ENCODE results near the gene PTGES3.
"Not testable (repeated sequence)": the region's sequence is repeated elsewhere in the genome, so short reads cannot be mapped to it uniquely, and the experiment has no call there.

PTGES3 gene

DNA sequence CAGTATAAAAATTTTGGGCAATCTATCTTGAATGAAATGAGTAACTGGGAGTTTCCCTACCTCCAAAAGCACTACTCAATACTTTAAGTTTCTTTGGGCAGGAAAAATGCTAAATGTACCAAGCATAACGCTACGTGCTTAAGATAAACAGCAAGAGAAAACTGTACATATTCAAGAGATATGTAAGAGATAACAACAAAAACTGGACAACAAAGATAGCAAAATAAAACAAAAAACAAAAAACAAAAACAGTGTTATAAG is 20.0 kb downstream of the PTGES3 start:
- ChIA-PET CTCF (interaction anchor here (1.2 to 1.5 kb wide), 2 partner anchors 14 to 18 kb away, joined by 3 to 4 read pairs; no protein-coding TSS in a partner anchor), POLR2A (no interaction called here)
- no peak overlapping the region for H3K4me3 ChIP-seq (ENCODE audit: low read depth, low read length)
- TF ChIP-seq, protein P1, sequence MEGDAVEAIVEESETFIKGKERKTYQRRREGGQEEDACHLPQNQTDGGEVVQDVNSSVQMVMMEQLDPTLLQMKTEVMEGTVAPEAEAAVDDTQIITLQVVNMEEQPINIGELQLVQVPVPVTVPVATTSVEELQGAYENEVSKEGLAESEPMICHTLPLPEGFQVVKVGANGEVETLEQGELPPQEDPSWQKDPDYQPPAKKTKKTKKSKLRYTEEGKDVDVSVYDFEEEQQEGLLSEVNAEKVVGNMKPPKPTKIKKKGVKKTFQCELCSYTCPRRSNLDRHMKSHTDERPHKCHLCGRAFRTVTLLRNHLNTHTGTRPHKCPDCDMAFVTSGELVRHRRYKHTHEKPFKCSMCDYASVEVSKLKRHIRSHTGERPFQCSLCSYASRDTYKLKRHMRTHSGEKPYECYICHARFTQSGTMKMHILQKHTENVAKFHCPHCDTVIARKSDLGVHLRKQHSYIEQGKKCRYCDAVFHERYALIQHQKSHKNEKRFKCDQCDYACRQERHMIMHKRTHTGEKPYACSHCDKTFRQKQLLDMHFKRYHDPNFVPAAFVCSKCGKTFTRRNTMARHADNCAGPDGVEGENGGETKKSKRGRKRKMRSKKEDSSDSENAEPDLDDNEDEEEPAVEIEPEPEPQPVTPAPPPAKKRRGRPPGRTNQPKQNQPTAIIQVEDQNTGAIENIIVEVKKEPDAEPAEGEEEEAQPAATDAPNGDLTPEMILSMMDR (IDR thresholded peaks at IDR 0.05; ENCODE audit: insufficient read depth, low read length, missing control alignments): no peak
- DNase-seq (ENCODE audit: low read depth, low spot score): no peak

DNA sequence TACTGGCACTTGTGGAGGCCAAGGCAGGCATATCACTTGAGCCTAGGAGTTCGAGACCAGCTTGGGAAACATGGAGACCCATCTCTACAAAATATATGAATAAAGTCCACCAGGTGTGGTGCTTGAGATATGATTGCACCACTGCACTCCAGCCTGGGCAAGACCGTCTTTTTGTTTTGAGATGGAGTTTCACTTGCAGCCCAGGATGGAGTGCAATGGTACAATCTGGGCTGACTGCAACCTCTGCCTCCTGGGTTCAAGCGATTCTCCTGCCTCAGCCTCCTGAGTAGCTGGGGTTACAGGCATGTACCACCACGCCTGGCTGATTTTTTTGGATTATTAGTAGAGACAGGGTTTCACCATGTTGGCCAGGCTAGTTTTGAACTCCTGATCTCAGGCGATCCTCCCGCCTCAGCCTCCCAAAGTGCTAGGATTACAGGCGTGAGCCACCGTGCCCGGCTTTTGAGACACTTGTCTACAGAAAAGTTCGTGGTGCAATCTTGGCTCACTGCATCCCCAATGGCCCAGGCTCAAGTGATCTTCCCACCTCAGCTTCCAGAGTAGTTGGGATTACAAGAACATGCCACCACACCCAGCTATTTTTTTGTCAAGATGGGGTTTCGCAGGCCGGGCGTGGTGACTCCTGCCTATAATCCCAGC is 26.0 kb downstream of the PTGES3 start:
- ChIA-PET POLR2A (no interaction called here), CTCF (interaction anchor here (1.5 to 2.4 kb wide), 2 partner anchors 12 to 26 kb away, joined by 3 to 10 read pairs; no protein-coding TSS in a partner anchor)
- TF ChIP-seq, protein P1 (IDR thresholded peaks at IDR 0.05; ENCODE audit: insufficient read depth, low read length, missing control alignments): no peak
- H3K4me3 ChIP-seq (ENCODE audit: low read depth, low read length): no peak overlapping the region
- no peak for DNase-seq (ENCODE audit: low read depth, low spot score)

DNA sequence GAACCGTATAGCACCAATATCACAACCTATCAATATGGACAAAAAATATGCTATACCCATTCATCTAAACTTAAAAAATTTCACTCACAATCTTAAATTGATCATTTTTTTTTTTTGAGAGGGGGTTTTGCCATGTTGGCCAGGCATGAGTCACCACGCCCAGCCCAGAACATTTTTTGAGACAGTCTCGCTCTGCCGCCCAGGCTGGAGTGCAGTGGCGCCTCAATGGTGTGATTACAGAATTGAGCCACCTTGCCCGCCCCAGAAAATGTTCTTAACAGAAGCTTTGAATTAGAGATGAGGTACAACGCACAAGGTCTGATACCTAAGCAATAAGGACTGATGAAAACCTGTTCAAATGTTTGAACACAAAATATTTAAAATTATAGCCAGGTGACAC is 26.5 kb downstream of the PTGES3 start:
- TF ChIP-seq, protein P1 (IDR thresholded peaks at IDR 0.05; ENCODE audit: insufficient read depth, low read length, missing control alignments): no peak
- DNase-seq (ENCODE audit: low read depth, low spot score): no peak
- ChIA-PET POLR2A (no interaction called here), CTCF (interaction anchor here (1.5 kb wide), 1 partner anchor 12 kb away, joined by 3 read pairs; no protein-coding TSS in a partner anchor)
- no peak overlapping the region for H3K4me3 ChIP-seq (ENCODE audit: low read depth, low read length)

DNA sequence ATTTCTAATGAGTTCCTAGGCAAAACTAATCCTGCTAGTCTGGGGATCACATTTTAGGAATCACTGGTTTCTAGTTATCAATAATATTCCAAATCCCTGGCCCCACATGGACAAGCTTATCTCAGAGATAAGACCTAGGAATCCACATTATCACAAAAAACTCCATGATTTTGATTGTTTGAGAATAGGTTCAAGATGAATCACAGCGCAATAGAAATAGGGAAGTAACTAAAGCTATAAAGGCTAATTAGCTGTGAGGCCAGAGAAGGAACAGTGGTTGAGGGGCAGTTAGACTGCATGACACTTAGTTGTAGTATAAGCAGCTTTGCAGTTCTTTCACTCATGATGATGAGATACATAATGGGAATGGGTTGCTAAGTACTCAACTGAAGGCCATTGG is 29.2 kb downstream of the PTGES3 start:
- POLR2A ChIA-PET: interaction anchor here (0.6 to 1.2 kb wide), 2 partner anchors 13 to 642 kb away, joined by 3 to 4 read pairs; partner anchors contain the start of gene ATP5F1B
- TF ChIP-seq, protein P1 (IDR thresholded peaks at IDR 0.05; ENCODE audit: insufficient read depth, low read length, missing control alignments): no peak
- CTCF ChIA-PET: interaction anchor here (1.1 to 2.2 kb wide), 3 partner anchors 10 to 22 kb away, joined by 3 to 9 read pairs (median 3); no protein-coding TSS in a partner anchor
- no peak overlapping the region for H3K4me3 ChIP-seq (ENCODE audit: low read depth, low read length)
- no peak for DNase-seq (ENCODE audit: low read depth, low spot score)

DNA sequence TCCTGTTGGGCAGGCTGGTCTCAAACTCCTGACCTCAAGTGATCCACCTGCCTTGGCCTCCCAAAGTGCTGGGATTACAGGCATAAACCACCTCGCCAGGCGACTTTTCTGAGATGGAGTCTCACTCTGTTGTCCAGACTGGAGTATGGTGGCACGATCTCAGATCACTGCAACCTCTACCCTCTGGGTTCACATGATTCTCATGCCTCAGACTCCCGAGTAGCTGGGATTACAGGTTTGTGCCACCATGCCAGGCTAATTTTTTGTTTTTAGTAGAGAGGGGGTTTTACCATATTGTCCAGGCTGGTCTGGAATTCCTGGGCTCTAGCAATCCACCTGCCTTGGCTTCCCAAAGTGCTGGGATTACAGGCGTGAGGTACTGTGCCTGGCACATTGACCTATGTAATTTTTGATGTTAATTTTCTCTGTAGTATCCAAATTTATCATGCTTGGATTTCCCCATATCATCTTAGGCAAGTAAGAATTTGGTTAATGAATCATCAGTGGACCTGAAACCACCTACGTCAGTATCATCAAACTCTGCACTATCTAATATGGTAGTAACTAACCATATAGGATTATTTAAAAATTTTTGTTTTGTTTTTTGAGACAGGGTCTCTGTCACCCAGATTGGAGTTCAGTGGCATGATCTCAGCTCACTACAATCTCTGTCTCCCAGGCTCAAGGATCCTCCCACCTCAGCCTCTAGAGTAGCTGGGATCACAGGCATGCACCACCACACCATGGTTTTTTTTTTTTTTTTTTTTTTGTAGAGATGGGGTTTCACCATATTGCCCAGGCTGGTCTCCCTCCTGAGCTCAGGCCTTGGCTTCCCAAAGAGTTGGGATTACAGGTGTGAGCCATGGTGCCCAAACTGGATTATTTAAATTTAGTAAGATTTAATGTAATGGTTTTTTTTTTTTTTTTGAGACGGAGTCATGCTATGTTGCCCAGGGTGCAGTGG is 30.4 kb downstream of the PTGES3 start:
- ChIA-PET CTCF (interaction anchor here (0.6 to 2.2 kb wide), 4 partner anchors 10 to 21 kb away, joined by 3 to 9 read pairs (median 3); no protein-coding TSS in a partner anchor), POLR2A (no interaction called here)
- DNase-seq (ENCODE audit: low read depth, low spot score): no peak
- H3K4me3 ChIP-seq (ENCODE audit: low read depth, low read length): no peak overlapping the region
- TF ChIP-seq, protein P1 (IDR thresholded peaks at IDR 0.05; ENCODE audit: insufficient read depth, low read length, missing control alignments): no peak

DNA sequence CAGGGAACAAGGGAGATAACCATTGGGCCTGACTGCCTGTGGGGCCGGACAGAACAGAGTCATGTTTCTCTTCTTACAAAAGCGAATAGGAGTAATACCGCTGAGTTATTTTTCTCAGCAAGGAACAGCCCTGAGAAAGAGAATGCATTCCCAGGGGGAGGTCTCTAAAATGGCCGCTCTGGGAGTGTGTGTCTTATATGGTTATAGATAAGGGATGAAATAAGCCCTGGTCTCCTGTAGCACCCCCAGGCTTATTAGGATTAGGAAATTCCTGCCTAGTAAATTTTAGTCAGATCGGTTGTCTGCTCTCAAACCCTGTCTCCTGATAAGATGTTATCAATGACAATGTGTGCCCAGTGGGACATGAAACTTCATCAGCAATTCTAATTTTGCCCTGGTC is 34.3 kb downstream of the PTGES3 start:
- DNase-seq (ENCODE audit: low read depth, low spot score); POLR2A ChIA-PET; H3K4me3 ChIP-seq (ENCODE audit: low read depth, low read length): not testable (repeated sequence)
- CTCF ChIA-PET: interaction anchor here (1.5 kb wide), 1 partner anchor 17 kb away, joined by 4 read pairs; no protein-coding TSS in a partner anchor

DNA sequence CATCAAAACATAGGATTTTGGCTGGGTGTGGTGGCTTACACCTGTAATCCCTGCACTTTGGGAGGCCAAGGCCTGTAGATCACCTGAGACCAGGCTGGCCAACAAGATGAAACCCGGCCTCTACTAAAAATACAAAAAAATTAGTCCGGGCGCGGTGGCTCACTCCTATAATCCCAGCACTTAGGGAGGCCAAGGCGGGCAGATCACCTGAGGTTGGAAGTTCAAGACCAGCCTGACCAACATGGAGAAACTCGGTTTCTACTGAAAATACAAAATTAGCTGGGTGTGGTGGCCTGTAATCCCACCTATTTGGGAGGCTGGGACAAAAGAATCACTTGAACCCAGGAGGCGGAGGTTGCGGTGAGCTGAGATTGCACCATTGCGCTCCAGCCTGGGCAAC is 40.1 kb downstream of the PTGES3 start:
- POLR2A ChIA-PET; H3K4me3 ChIP-seq (ENCODE audit: low read depth, low read length); DNase-seq (ENCODE audit: low read depth, low spot score): not testable (repeated sequence)
- CTCF ChIA-PET: interaction anchor here (0.6 to 4.2 kb wide), 2 partner anchors 10 to 12 kb away, joined by 3 to 54 read pairs; no protein-coding TSS in a partner anchor

All from AG04449 (cell line).